ENCODE results near the gene TNIP2. TPM values are rescaled to one million over a fixed set of nuclear protein-coding genes. Genes with fewer than 3 reads are reported as not detected.

TNIP2 gene
- total and polyA plus RNA-seq, 2 of the 8 experiments (the other 6 are each of a cell fraction or from before 2014, with no cell fraction given) = 23.7 to 37.7 TPM

DNA sequence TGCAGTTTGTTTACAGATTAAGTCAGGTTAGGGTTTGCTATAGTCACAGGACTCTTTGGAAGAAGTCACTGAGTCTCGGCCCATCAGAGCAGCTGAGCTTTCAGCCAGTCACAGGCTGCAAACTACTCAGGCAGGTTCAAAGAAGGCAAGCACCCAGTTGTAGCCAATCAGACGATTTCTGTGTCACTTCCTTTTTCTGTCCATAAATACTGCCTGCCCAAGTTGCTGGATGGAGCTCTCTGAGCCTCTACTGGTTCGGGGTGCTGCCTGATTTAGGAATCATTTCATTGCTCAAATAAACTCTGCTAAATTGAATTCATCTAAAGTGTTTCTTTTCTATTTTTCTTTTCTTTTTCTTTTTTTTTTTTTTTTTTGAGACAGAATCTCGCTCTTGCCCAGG lies 29.5 kb upstream of the TNIP2 start (continued):
- TF ChIP-seq, protein P1, sequence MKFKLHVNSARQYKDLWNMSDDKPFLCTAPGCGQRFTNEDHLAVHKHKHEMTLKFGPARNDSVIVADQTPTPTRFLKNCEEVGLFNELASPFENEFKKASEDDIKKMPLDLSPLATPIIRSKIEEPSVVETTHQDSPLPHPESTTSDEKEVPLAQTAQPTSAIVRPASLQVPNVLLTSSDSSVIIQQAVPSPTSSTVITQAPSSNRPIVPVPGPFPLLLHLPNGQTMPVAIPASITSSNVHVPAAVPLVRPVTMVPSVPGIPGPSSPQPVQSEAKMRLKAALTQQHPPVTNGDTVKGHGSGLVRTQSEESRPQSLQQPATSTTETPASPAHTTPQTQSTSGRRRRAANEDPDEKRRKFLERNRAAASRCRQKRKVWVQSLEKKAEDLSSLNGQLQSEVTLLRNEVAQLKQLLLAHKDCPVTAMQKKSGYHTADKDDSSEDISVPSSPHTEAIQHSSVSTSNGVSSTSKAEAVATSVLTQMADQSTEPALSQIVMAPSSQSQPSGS (IDR thresholded peaks at IDR 0.05; ENCODE audit: low read length) = no peak
- TF ChIP-seq, protein P2, sequence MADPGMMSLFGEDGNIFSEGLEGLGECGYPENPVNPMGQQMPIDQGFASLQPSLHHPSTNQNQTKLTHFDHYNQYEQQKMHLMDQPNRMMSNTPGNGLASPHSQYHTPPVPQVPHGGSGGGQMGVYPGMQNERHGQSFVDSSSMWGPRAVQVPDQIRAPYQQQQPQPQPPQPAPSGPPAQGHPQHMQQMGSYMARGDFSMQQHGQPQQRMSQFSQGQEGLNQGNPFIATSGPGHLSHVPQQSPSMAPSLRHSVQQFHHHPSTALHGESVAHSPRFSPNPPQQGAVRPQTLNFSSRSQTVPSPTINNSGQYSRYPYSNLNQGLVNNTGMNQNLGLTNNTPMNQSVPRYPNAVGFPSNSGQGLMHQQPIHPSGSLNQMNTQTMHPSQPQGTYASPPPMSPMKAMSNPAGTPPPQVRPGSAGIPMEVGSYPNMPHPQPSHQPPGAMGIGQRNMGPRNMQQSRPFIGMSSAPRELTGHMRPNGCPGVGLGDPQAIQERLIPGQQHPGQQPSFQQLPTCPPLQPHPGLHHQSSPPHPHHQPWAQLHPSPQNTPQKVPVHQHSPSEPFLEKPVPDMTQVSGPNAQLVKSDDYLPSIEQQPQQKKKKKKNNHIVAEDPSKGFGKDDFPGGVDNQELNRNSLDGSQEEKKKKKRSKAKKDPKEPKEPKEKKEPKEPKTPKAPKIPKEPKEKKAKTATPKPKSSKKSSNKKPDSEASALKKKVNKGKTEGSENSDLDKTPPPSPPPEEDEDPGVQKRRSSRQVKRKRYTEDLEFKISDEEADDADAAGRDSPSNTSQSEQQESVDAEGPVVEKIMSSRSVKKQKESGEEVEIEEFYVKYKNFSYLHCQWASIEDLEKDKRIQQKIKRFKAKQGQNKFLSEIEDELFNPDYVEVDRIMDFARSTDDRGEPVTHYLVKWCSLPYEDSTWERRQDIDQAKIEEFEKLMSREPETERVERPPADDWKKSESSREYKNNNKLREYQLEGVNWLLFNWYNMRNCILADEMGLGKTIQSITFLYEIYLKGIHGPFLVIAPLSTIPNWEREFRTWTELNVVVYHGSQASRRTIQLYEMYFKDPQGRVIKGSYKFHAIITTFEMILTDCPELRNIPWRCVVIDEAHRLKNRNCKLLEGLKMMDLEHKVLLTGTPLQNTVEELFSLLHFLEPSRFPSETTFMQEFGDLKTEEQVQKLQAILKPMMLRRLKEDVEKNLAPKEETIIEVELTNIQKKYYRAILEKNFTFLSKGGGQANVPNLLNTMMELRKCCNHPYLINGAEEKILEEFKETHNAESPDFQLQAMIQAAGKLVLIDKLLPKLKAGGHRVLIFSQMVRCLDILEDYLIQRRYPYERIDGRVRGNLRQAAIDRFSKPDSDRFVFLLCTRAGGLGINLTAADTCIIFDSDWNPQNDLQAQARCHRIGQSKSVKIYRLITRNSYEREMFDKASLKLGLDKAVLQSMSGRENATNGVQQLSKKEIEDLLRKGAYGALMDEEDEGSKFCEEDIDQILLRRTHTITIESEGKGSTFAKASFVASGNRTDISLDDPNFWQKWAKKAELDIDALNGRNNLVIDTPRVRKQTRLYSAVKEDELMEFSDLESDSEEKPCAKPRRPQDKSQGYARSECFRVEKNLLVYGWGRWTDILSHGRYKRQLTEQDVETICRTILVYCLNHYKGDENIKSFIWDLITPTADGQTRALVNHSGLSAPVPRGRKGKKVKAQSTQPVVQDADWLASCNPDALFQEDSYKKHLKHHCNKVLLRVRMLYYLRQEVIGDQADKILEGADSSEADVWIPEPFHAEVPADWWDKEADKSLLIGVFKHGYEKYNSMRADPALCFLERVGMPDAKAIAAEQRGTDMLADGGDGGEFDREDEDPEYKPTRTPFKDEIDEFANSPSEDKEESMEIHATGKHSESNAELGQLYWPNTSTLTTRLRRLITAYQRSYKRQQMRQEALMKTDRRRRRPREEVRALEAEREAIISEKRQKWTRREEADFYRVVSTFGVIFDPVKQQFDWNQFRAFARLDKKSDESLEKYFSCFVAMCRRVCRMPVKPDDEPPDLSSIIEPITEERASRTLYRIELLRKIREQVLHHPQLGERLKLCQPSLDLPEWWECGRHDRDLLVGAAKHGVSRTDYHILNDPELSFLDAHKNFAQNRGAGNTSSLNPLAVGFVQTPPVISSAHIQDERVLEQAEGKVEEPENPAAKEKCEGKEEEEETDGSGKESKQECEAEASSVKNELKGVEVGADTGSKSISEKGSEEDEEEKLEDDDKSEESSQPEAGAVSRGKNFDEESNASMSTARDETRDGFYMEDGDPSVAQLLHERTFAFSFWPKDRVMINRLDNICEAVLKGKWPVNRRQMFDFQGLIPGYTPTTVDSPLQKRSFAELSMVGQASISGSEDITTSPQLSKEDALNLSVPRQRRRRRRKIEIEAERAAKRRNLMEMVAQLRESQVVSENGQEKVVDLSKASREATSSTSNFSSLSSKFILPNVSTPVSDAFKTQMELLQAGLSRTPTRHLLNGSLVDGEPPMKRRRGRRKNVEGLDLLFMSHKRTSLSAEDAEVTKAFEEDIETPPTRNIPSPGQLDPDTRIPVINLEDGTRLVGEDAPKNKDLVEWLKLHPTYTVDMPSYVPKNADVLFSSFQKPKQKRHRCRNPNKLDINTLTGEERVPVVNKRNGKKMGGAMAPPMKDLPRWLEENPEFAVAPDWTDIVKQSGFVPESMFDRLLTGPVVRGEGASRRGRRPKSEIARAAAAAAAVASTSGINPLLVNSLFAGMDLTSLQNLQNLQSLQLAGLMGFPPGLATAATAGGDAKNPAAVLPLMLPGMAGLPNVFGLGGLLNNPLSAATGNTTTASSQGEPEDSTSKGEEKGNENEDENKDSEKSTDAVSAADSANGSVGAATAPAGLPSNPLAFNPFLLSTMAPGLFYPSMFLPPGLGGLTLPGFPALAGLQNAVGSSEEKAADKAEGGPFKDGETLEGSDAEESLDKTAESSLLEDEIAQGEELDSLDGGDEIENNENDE (IDR thresholded peaks at IDR 0.05; ENCODE audit: insufficient replicate concordance, low read length) = no peak
